GM23338 (cell line): ENCODE results near the gene UBE2F.

ENCODE experiments used
- CREB1 ChIP-seq: fragments of 250-450 bp; sonication (Bioruptor Pico); IDR thresholded peaks from 2 replicates; pipeline ENCODE4 v1.5.0; 2020; ENCODE audit warnings: low read depth, mild to moderate bottlenecking, moderate library complexity
- CTCF ChIP-seq, 2 experiments: fragments of 200-600 bp in 1 of 2; sonication (generic) in 1 of 2; conservative IDR thresholded peaks; 2 replicates each; pipeline versions ENCODE4 v1.5.1 to v1.6.1; 2016 to 2017; ENCODE audit warnings: antibody characterized with exemption in 2 of 2, low read depth in 2 of 2, mild to moderate bottlenecking in 2 of 2, moderate library complexity in 1 of 2
- ETS1 ChIP-seq: IDR thresholded peaks from 2 replicates; pipeline ENCODE4 v1.6.1; 2016; ENCODE audit warnings: antibody characterized with exemption
- EZH2 ChIP-seq: fragments of 200-600 bp; sonication (generic); IDR thresholded peaks from one replicate; pipeline ENCODE4 v1.8.0; 2017; ENCODE audit warnings: antibody characterized with exemption, mild to moderate bottlenecking, low read depth; ENCODE audit not compliant: unreplicated experiment
- EZH2phosphoT487 ChIP-seq: fragments of 200-600 bp; sonication (generic); IDR thresholded peaks from one replicate; pipeline ENCODE4 v1.8.1; 2018; ENCODE audit warnings: antibody characterized with exemption; ENCODE audit not compliant: unreplicated experiment
- JUNB ChIP-seq: IDR thresholded peaks from one replicate; pipeline ENCODE4 v1.6.1; 2016; ENCODE audit warnings: antibody characterized with exemption; ENCODE audit not compliant: unreplicated experiment
- NANOG ChIP-seq: IDR thresholded peaks from 2 replicates; pipeline ENCODE4 v1.6.1; 2016; ENCODE audit warnings: antibody characterized with exemption, borderline replicate concordance
- POLR2AphosphoS5 ChIP-seq: IDR thresholded peaks from 2 replicates; pipeline ENCODE4 v1.6.1; 2016; ENCODE audit warnings: antibody characterized with exemption, low read depth
- REST ChIP-seq: IDR thresholded peaks from one replicate; pipeline ENCODE4 v1.6.1; 2018; ENCODE audit warnings: antibody characterized with exemption; ENCODE audit not compliant: unreplicated experiment
- STAT1 ChIP-seq: IDR thresholded peaks from one replicate; pipeline ENCODE4 v1.6.1; 2016; ENCODE audit warnings: antibody characterized with exemption; ENCODE audit not compliant: unreplicated experiment
- ZNF114 ChIP-seq: fragments of 250-450 bp; sonication (Bioruptor Pico); IDR thresholded peaks from 2 replicates; pipeline ENCODE4 v1.5.0; 2020; ENCODE audit warnings: mild to moderate bottlenecking, moderate library complexity
- ZNF331 ChIP-seq: fragments of 250-450 bp; sonication (Bioruptor Pico); IDR thresholded peaks from 2 replicates; pipeline ENCODE4 v1.5.0; 2020; ENCODE audit warnings: low read depth, mild to moderate bottlenecking, moderate library complexity
- ZNF462 ChIP-seq: fragments of 250-450 bp; sonication (Bioruptor Pico); IDR thresholded peaks from 2 replicates; pipeline ENCODE4 v1.5.0; 2020; ENCODE audit warnings: mild to moderate bottlenecking, moderate library complexity

GRCh38 chr2:238082151-238082550, 115.3 kb downstream of the UBE2F start:
- TF ChIP-seq CTCF (conservative IDR thresholded peaks at IDR 0.05; ENCODE audit: low read depth in 2 of 2) (no peak), POLR2AphosphoS5 (no peak), EZH2 (no peak), ETS1 (no peak), EZH2phosphoT487 (no peak), JUNB (no peak), ZNF114 (no peak), CREB1 (CRISPR knock-in tag) (no peak), REST (no peak), STAT1 (no peak), ZNF462 (CRISPR knock-in tag) (no peak), NANOG (no peak), ZNF331 (no peak)
